BJ (cell line): ENCODE results near the gene TBC1D30. TPM values are rescaled to one million over a fixed set of nuclear protein-coding genes. Genes with fewer than 3 reads are reported as not detected.

Source experiments
- CTCF ChIA-PET: fragments of 350-600 bp; formaldehyde crosslinking; extraction: SDS; loops from one replicate; lab custom pipeline; 2021; ENCODE audit warnings: antibody characterized with exemption, inconsistent platforms; lab: Yijun Ruan, JAX
- POLR2A ChIA-PET: fragments of 300-600 bp; sonication (Branson Sonifier 250); formaldehyde crosslinking; extraction: SDS; loops from one replicate; lab custom pipeline; 2021; ENCODE audit warnings: antibody characterized with exemption; lab: Charles Lee
- DNase-seq: peaks from one replicate; pipeline ENCODE4 v3.0.0-alpha.2; 2011; ENCODE audit warnings: low read depth
- H3K27me3 ChIP-seq: 2 replicates; pipeline ENCODE4 v1.6.0; 2011; ENCODE audit warnings: low read length; ENCODE audit not compliant: control insufficient read depth, insufficient read depth
- H3K36me3 ChIP-seq: 2 replicates; pipeline ENCODE4 v1.5.1; 2011; ENCODE audit warnings: low read length; ENCODE audit not compliant: control insufficient read depth, insufficient read depth
- H3K4me3 ChIP-seq: 2 replicates; pipeline ENCODE4 v1.5.1; 2011; ENCODE audit warnings: low read depth, mild to moderate bottlenecking, control low read depth, low read length
- polyA plus RNA-seq: library from polyadenylated mRNA; depleted of rRNA; stranded (reverse); fragments of >200 nt; gene quantifications from 2 replicates; pipeline ENCODE4 v1.2.3, GENCODE V29; 2011
- TF ChIP-seq, protein P1 (sequence below): IDR thresholded peaks from 2 replicates; pipeline ENCODE4 v1.5.1; 2011; ENCODE audit warnings: low read depth, mild to moderate bottlenecking, control low read depth, inconsistent platforms, low read length, moderate library complexity; ENCODE audit not compliant: insufficient read depth

Gene TBC1D30
- polyA plus RNA-seq, 1 experiment, result 0.22 TPM

DNA sequence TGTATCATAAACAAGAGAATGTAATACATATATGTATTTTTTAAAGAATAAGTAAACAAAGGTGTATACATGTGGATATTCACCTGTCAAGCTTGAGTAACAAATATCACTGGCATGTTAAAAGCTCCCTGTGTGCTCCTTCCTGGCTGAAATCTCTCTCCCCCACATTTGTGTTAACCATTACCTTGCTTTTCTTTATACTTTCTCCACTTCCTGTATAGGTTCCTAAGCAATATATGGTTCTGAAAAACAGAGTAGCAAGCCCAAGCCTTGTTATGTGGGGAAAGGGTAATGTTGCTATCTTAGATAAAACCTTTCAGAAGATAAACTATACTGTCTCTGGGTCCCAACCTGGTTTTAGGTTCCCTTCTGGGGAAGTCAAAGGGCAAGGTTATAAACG lies 32.3 kb upstream of the TBC1D30 start:
- H3K27me3 ChIP-seq, result peaks cover 1% of the 10 kb centered on the region; the same call in 1 of the 2 replicates
- DNase-seq, result no peak
- TF ChIP-seq, protein P1, sequence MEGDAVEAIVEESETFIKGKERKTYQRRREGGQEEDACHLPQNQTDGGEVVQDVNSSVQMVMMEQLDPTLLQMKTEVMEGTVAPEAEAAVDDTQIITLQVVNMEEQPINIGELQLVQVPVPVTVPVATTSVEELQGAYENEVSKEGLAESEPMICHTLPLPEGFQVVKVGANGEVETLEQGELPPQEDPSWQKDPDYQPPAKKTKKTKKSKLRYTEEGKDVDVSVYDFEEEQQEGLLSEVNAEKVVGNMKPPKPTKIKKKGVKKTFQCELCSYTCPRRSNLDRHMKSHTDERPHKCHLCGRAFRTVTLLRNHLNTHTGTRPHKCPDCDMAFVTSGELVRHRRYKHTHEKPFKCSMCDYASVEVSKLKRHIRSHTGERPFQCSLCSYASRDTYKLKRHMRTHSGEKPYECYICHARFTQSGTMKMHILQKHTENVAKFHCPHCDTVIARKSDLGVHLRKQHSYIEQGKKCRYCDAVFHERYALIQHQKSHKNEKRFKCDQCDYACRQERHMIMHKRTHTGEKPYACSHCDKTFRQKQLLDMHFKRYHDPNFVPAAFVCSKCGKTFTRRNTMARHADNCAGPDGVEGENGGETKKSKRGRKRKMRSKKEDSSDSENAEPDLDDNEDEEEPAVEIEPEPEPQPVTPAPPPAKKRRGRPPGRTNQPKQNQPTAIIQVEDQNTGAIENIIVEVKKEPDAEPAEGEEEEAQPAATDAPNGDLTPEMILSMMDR, result no peak
- POLR2A ChIA-PET, result no interaction called here
- no peaks in the 10 kb centered on the region for H3K36me3 ChIP-seq
- no peak overlapping the region for H3K4me3 ChIP-seq
- CTCF ChIA-PET, result interaction anchor here (0.7 to 3.3 kb wide), 3 partner anchors 10 to 1127 kb away, joined by 3 to 15 read pairs (median 4); no protein-coding TSS in a partner anchor

DNA sequence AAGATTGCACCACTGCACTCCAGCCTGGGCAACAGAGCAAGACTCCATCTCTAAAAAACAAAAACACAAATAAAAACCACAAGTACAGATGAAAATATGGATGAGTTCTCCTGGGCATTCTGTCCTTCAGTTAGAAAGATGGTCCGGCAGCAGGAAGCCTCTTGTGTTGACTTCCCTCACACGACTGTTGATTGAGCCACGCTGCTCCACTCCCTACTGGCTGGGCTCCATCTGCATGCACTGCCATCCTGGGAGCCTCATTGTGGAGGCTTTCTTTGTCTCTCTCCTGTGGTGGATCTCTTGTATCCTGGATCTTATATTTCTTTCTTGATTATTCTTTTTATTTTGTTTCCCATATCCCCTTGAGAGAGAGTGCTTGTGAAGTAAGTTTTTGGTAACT lies 30.8 kb upstream of the TBC1D30 start:
- TF ChIP-seq, protein P1, result no peak
- no peaks in the 10 kb centered on the region for H3K36me3 ChIP-seq
- CTCF ChIA-PET, result interaction anchor here (1.3 to 3.3 kb wide), 2 partner anchors 8 to 244 kb away, joined by 4 to 15 read pairs; no protein-coding TSS in a partner anchor
- no peak for DNase-seq
- POLR2A ChIA-PET, result no interaction called here
- H3K4me3 ChIP-seq, result no peak overlapping the region
- H3K27me3 ChIP-seq, result peaks cover 1% of the 10 kb centered on the region; the same call in 1 of the 2 replicates

DNA sequence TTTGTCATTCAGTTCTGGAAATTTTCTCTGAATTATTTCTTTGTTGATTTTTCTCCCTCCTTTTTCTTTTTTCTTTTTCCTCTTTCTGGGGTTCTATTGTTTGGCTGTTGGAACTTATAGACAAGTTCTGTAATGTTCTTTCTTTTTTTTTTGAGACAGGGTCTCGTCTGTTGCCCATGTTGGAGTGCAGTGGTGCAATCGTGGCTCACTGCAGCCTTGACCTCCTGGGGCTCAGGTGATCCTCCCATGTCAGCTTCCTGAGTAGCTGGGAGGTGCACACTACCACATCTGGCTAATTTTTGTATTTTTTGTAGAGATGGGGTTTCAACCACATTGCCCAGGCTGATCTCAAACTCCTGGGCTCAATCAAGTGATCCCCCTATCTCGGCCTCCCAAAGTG lies 30.1 kb upstream of the TBC1D30 start:
- Histone ChIP-seq H3K4me3 (no peak overlapping the region), H3K27me3 (peaks cover 1% of the 10 kb centered on the region; the same call in 1 of the 2 replicates), H3K36me3 (no peaks in the 10 kb centered on the region)
- no peak for DNase-seq
- TF ChIP-seq, protein P1, result no peak
- CTCF ChIA-PET, result interaction anchor here (1.0 to 3.3 kb wide), 2 partner anchors 8 to 12 kb away, joined by 4 to 15 read pairs; no protein-coding TSS in a partner anchor
- POLR2A ChIA-PET, result no interaction called here

DNA sequence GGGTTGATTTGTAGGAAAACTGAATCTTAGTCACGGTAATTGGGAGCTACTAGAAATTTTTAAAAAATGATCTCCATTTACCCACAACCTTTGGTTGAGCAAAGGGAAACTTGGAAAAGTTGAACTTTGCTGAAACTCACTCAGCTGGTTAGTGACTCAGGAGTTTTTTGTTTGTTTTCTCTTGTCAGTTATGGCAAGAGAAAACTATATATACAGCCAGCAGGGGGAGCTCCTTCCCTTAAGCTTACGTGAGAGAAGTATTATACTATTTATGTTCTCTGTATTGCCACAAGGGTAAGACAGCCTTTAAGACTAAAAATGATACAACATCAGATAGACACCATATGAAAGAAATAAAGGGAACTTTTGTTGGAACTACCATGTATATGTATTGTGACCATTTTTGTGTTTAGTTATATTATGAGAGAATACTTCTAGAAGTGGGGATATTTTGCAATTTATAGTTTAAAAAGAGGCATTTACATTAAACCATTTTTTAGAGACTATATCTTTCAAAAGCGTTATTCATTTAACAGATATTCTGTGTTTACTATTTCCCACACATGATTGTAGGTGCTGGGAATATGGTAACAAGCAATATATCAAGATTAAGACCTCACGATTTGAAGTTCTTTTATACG lies 28.1 kb upstream of the TBC1D30 start:
- Histone ChIP-seq H3K4me3 (no peak overlapping the region), H3K27me3 (peaks cover 6% of the 10 kb centered on the region), H3K36me3 (no peaks in the 10 kb centered on the region)
- TF ChIP-seq, protein P1, result peak; percentile 81
- CTCF ChIA-PET, result interaction anchor here (0.5 to 2.4 kb wide), 9 partner anchors 9 to 246 kb away, joined by 3 to 14 read pairs (median 5); no protein-coding TSS in a partner anchor
- DNase-seq, result peak; percentile 56
- POLR2A ChIA-PET, result no interaction called here

DNA sequence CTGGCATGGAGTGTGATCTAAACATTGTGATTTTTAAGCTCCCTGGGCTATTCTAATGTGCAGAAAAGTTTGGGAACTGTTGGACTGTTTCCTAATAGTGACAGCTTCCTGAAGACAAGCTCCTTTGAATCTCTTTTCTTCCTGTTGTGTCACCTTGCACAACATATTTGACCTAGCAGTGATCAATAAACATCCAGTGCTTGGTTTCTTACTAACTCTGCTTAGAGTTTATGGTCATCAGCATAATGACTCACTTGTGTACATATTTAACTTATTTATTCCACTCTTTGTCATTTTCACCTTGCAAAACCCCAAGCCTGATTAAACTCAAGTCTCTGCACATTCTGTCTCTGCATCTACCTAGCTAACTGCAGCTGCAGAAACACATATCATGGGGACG lies 27.3 kb upstream of the TBC1D30 start:
- Histone ChIP-seq H3K27me3 (peaks cover 6% of the 10 kb centered on the region), H3K4me3 (no peak overlapping the region), H3K36me3 (no peaks in the 10 kb centered on the region)
- TF ChIP-seq, protein P1, result no peak
- CTCF ChIA-PET, result interaction anchor here (1.1 to 2.4 kb wide), 4 partner anchors 10 to 321 kb away, joined by 3 to 14 read pairs (median 10); no protein-coding TSS in a partner anchor
- POLR2A ChIA-PET, result no interaction called here
- DNase-seq, result no peak
